A549 (cell line): ENCODE measurements around the gene ALPP.

Source experiments
- EP300 ChIP-seq, 2 experiments: fragments of >200 bp; sonication (Bioruptor Twin); formaldehyde crosslinking; IDR thresholded peaks; 2 replicates in 1 of 2; 3 replicates in 1 of 2; pipeline ENCODE4 v1.6.1; 2016 to 2017
- FOSB ChIP-seq: fragments of 250-450 bp; sonication (Bioruptor Pico); IDR thresholded peaks from 2 replicates; pipeline ENCODE4 v1.5.0; 2020; ENCODE audit warnings: mild to moderate bottlenecking, moderate library complexity
- HDAC2 ChIP-seq: fragments of 200-600 bp; sonication (generic); IDR thresholded peaks from 2 replicates; pipeline ENCODE4 v1.6.1; 2016
- JUN ChIP-seq, 2 experiments: fragments of >200 bp; sonication (Bioruptor Twin); formaldehyde crosslinking; IDR thresholded peaks; 2 replicates in 1 of 2; 3 replicates in 1 of 2; pipeline ENCODE4 v1.6.1; 2016 to 2017
- POLR2A ChIP-seq: IDR thresholded peaks from 2 replicates; pipeline ENCODE4 v1.6.1; 2012; ENCODE audit warnings: mild to moderate bottlenecking, low read length
- RFX5 ChIP-seq: fragments of 450-650 bp; IDR thresholded peaks from 2 replicates; pipeline ENCODE4 v1.7.1; 2014; ENCODE audit warnings: antibody characterized with exemption, mild to moderate bottlenecking, moderate library complexity
- TF ChIP-seq, protein P1 (sequence below): fragments of >200 bp; sonication (Bioruptor Twin); formaldehyde crosslinking; IDR thresholded peaks from 3 replicates; pipeline ENCODE4 v1.5.1; 2016

DNA sequence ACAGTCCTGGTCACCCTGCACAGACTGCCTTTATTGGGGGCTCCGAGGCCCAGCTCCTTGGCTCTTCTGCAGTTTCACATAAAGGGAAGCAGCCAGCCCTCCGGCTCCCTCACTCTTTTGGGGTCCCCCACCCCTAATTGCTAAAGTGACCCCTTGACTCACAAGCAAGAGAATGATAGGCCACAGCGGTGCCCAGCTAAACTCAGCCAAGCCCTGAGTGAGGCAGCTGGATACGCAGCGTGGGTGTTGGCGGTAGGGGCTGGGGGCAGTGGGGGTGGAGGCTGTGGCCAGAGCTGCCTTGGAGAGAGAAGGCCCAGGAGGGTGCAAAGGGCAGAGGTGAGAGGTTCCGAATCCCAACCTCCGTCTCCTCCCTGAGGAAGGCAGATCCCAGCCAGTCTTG lies 25.5 kb upstream of the ALPP start:
- TF ChIP-seq RFX5: no peak
- TF ChIP-seq, protein P1, sequence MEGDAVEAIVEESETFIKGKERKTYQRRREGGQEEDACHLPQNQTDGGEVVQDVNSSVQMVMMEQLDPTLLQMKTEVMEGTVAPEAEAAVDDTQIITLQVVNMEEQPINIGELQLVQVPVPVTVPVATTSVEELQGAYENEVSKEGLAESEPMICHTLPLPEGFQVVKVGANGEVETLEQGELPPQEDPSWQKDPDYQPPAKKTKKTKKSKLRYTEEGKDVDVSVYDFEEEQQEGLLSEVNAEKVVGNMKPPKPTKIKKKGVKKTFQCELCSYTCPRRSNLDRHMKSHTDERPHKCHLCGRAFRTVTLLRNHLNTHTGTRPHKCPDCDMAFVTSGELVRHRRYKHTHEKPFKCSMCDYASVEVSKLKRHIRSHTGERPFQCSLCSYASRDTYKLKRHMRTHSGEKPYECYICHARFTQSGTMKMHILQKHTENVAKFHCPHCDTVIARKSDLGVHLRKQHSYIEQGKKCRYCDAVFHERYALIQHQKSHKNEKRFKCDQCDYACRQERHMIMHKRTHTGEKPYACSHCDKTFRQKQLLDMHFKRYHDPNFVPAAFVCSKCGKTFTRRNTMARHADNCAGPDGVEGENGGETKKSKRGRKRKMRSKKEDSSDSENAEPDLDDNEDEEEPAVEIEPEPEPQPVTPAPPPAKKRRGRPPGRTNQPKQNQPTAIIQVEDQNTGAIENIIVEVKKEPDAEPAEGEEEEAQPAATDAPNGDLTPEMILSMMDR: no peak
- no peak for TF ChIP-seq POLR2A
- TF ChIP-seq JUN (IDR thresholded peaks at IDR 0.05): no peak
- no peak for TF ChIP-seq EP300 (IDR thresholded peaks at IDR 0.05)
- TF ChIP-seq FOSB (CRISPR knock-in tag): no peak
- no peak for TF ChIP-seq HDAC2
